H1 (cell line): ENCODE results near the gene KLF4. TPM values are rescaled to one million over a fixed set of nuclear protein-coding genes. Genes with fewer than 3 reads are reported as not detected.

ENCODE experiments used
- CTCF ChIA-PET: fragments of 300-600 bp; sonication (Branson Sonifier 250); formaldehyde crosslinking; loops from one replicate; lab custom pipeline; 2021; ENCODE audit not compliant: partially characterized antibody; lab: Charles Lee
- POLR2A ChIA-PET: fragments of 300-600 bp; sonication (Branson Sonifier 250); formaldehyde crosslinking; loops from one replicate; lab custom pipeline; 2021; ENCODE audit warnings: inconsistent platforms; ENCODE audit not compliant: partially characterized antibody; lab: Charles Lee
- DNase-seq, 2 experiments: peaks; one replicate each; pipeline versions ENCODE4 v3.0.0 to v3.0.0-alpha.2; 2010 to 2022; ENCODE audit warnings: low spot score in 2 of 2, low read depth in 1 of 2, mixed read lengths in 1 of 2
- FAIRE-seq: peaks from 2 replicates; lab custom pipeline; 2011; peaks lifted over from hg19 to GRCh38; lab: Jason Lieb, UNC
- H2AFZ ChIP-seq: 2 replicates; pipeline ENCODE4 v1.8.1; 2012; ENCODE audit warnings: low read length, inconsistent platforms
- H2AK5ac ChIP-seq: 2 replicates; pipeline ENCODE4 v1.6.1; 2013; ENCODE audit warnings: low read depth, low read length
- H2BK120ac ChIP-seq: replicated peaks from 2 replicates; pipeline ENCODE3; 2013; ENCODE audit warnings: low read depth, low read length, inconsistent platforms
- H2BK12ac ChIP-seq: 2 replicates; pipeline ENCODE4 v1.6.1; 2013; ENCODE audit warnings: low read depth, low read length
- H2BK15ac ChIP-seq: 2 replicates; pipeline ENCODE4 v1.6.1; 2013; ENCODE audit warnings: low read length
- H2BK20ac ChIP-seq: 2 replicates; pipeline ENCODE4 v1.6.1; 2013; ENCODE audit warnings: low read length
- H2BK5ac ChIP-seq: 2 replicates; pipeline ENCODE4 v1.6.1; 2013; ENCODE audit warnings: low read depth, low read length
- H3K14ac ChIP-seq: 2 replicates; pipeline ENCODE4 v1.6.1; 2013; ENCODE audit warnings: inconsistent platforms; ENCODE audit not compliant: insufficient read length
- H3K18ac ChIP-seq: 2 replicates; pipeline ENCODE4 v1.6.1; 2013; ENCODE audit warnings: low read length; ENCODE audit errors: extremely low read depth
- H3K23ac ChIP-seq: 2 replicates; pipeline ENCODE4 v1.6.1; 2013; ENCODE audit warnings: inconsistent platforms; ENCODE audit not compliant: insufficient read length
- H3K23me2 ChIP-seq: 2 replicates; pipeline ENCODE4 v1.6.1; 2013; ENCODE audit warnings: low read depth, low read length
- H3K27ac ChIP-seq: 2 replicates; pipeline ENCODE4 v1.6.1; 2011; ENCODE audit warnings: low read depth, low read length, inconsistent platforms
- H3K27me3 ChIP-seq, 4 experiments: replicated peaks in 1 of 4; 1 replicate in 1 of 4; 2 replicates in 3 of 4; pipeline versions ENCODE4 v1.6.1 to v1.8.1; 2011 to 2013; ENCODE audit warnings: low read length in 3 of 4, mild to moderate bottlenecking in 3 of 4, inconsistent platforms in 2 of 4, mixed read lengths in 2 of 4, moderate library complexity in 1 of 4; ENCODE audit not compliant: control insufficient read depth in 3 of 4, insufficient read depth in 3 of 4; ENCODE audit errors: extremely low read depth in 1 of 4
- H3K36me3 ChIP-seq, 4 experiments: 2 replicates each; pipeline versions ENCODE4 v1.6.1 to v1.8.1; 2011 to 2013; ENCODE audit warnings: mild to moderate bottlenecking in 4 of 4, low read length in 3 of 4, moderate library complexity in 2 of 4, control low read depth in 1 of 4, inconsistent platforms in 1 of 4; ENCODE audit not compliant: insufficient read depth in 4 of 4, control insufficient read depth in 2 of 4
- H3K4ac ChIP-seq: replicated peaks from 2 replicates; pipeline ENCODE3; 2013; ENCODE audit warnings: low read length, low read depth, mixed read lengths, inconsistent platforms; ENCODE audit not compliant: insufficient read length
- H3K4me1 ChIP-seq, 4 experiments: replicated peaks in 1 of 4; 1 replicate in 1 of 4; 2 replicates in 3 of 4; pipeline versions ENCODE4 v1.6.1 to v1.8.1; 2011 to 2013; ENCODE audit warnings: low read length in 3 of 4, inconsistent platforms in 2 of 4, mixed read lengths in 1 of 4; ENCODE audit not compliant: insufficient read depth in 4 of 4, control insufficient read depth in 3 of 4
- H3K4me2 ChIP-seq, 2 experiments: 2 replicates each; pipeline versions ENCODE4 v1.6.1 to v1.8.1; 2011 to 2013; ENCODE audit warnings: low read depth in 2 of 2, low read length in 2 of 2, control low read depth in 1 of 2, inconsistent platforms in 1 of 2, mild to moderate bottlenecking in 1 of 2; ENCODE audit not compliant: insufficient read depth in 1 of 2
- H3K4me3 ChIP-seq, 4 experiments: fragments of 200-600, 300-600 bp in 1 of 4; sonication (generic), shearing (Covaris generic), sonication (Bioruptor Twin) in 1 of 4; 2 replicates each; pipeline versions ENCODE4 v1.5.1 to v1.8.1; 2011 to 2016; ENCODE audit warnings: low read length in 4 of 4, low read depth in 3 of 4, control low read depth in 2 of 4, inconsistent platforms in 2 of 4, mild to moderate bottlenecking in 2 of 4, mixed read lengths in 1 of 4, moderate library complexity in 1 of 4; ENCODE audit not compliant: insufficient read depth in 2 of 4; ENCODE audit errors: extremely low read depth in 1 of 4
- H3K56ac ChIP-seq: replicated peaks from 2 replicates; pipeline ENCODE3; 2013; ENCODE audit warnings: low read depth, mild to moderate bottlenecking, mixed read lengths, low read length, inconsistent platforms; ENCODE audit not compliant: insufficient read length
- H3K79me1 ChIP-seq: 2 replicates; pipeline ENCODE4 v1.6.1; 2013; ENCODE audit warnings: low read depth, low read length, control low read depth
- H3K79me2 ChIP-seq, 2 experiments: 2 replicates each; pipeline versions ENCODE4 v1.6.1 to v1.8.1; 2012 to 2013; ENCODE audit warnings: low read length in 2 of 2, mild to moderate bottlenecking in 2 of 2, inconsistent platforms in 1 of 2; ENCODE audit not compliant: insufficient read depth in 2 of 2, control insufficient read depth in 1 of 2
- H3K9ac ChIP-seq, 4 experiments: replicated peaks in 1 of 4; 1 replicate in 1 of 4; 2 replicates in 3 of 4; pipeline versions ENCODE4 v1.6.1 to v1.8.1; 2011 to 2013; ENCODE audit warnings: low read depth in 3 of 4, low read length in 3 of 4, control low read depth in 2 of 4, mild to moderate bottlenecking in 2 of 4, moderate library complexity in 2 of 4, inconsistent platforms in 1 of 4; ENCODE audit errors: extremely low read depth in 1 of 4
- H3K9me3 ChIP-seq, 2 experiments: 2 replicates each; pipeline versions ENCODE4 v1.6.1 to v1.8.1; 2012 to 2013; ENCODE audit warnings: mild to moderate bottlenecking in 2 of 2, moderate library complexity in 2 of 2, control low read depth in 1 of 2, inconsistent platforms in 1 of 2, low read depth in 1 of 2, low read length in 1 of 2, mixed read lengths in 1 of 2; ENCODE audit not compliant: insufficient read depth in 2 of 2
- H4K20me1 ChIP-seq, 2 experiments: replicated peaks in 1 of 2; 2 replicates each; pipeline versions ENCODE3 to v1.8.1; 2011 to 2013; ENCODE audit warnings: inconsistent platforms in 2 of 2, low read length in 2 of 2, mild to moderate bottlenecking in 1 of 2; ENCODE audit not compliant: insufficient read depth in 2 of 2, control insufficient read depth in 1 of 2
- H4K5ac ChIP-seq: 2 replicates; pipeline ENCODE4 v1.6.1; 2013; ENCODE audit warnings: low read length, low read depth, mixed read lengths, inconsistent platforms; ENCODE audit not compliant: insufficient read length
- H4K8ac ChIP-seq: 2 replicates; pipeline ENCODE4 v1.8.0; 2013; ENCODE audit warnings: mild to moderate bottlenecking, moderate library complexity, low read length, inconsistent platforms; ENCODE audit not compliant: insufficient read depth; ENCODE audit errors: extremely low read depth
- H4K91ac ChIP-seq: replicated peaks from 2 replicates; pipeline ENCODE3; 2013; ENCODE audit warnings: low read length, mixed read lengths, inconsistent platforms; ENCODE audit not compliant: insufficient read length
- POLR2A ChIP-seq, 2 experiments: IDR thresholded peaks; 1 replicate in 1 of 2; 2 replicates in 1 of 2; pipeline ENCODE4 v1.6.1; 2011; ENCODE audit warnings: low read depth in 2 of 2, low read length in 2 of 2, mild to moderate bottlenecking in 2 of 2; ENCODE audit errors: control extremely low read depth in 1 of 2
- POLR2AphosphoS5 ChIP-seq: IDR thresholded peaks from 2 replicates; pipeline ENCODE4 v1.6.1; 2011; ENCODE audit warnings: low read depth, low read length
- SUZ12 ChIP-seq: fragments of 200-600 bp; sonication (generic); IDR thresholded peaks from 2 replicates; pipeline ENCODE4 v1.6.1; 2012; ENCODE audit warnings: mild to moderate bottlenecking, inconsistent platforms, low read length, moderate library complexity, mixed read lengths
- TAF7 ChIP-seq: optimal IDR thresholded peaks from 2 replicates; pipeline ENCODE3; 2011; ENCODE audit warnings: low read depth, mild to moderate bottlenecking, inconsistent platforms, low read length, moderate library complexity, borderline replicate concordance
- TEAD4 ChIP-seq: IDR thresholded peaks from 2 replicates; pipeline ENCODE4 v1.6.1; 2012; ENCODE audit warnings: low read depth, low read length, inconsistent platforms, mixed read lengths
- WGBS, 2 experiments: shearing (Covaris generic) in 1 of 2; methylation state at CpG; one replicate each; pipeline versions ENCODE4 v1.1.6 to v1.1.7; 2013 to 2015; ENCODE audit warnings: low lambda C conversion rate in 2 of 2, mixed read lengths in 2 of 2, inconsistent platforms in 1 of 2, low coverage in 1 of 2, missing lambda C conversion rate in 1 of 2; ENCODE audit not compliant: insufficient replicate concordance in 2 of 2, insufficient coverage in 1 of 2, insufficient read length in 1 of 2; ENCODE audit errors: extremely low coverage in 1 of 2, missing lambda C conversion rate in 1 of 2; 5-methylcytosine and 5-hydroxymethylcytosine counted together
- long read RNA-seq, 2 experiments: library from RNA in 1 of 2; library from capped mRNA in 1 of 2; stranded (forward); transcript quantifications; one replicate each; pipeline ENCODE4 v2.0.0, GENCODE V29; 2021; ENCODE audit warnings: inconsistent platforms in 1 of 2
- polyA minus RNA-seq, 3 experiments: library from RNA; depleted of rRNA, polyadenylated mRNA; stranded (reverse); fragments of >200 nt; gene quantifications; 1 replicate in 2 of 3; 2 replicates in 1 of 3; pipeline ENCODE4 v1.2.3, GENCODE V29; 2011
- polyA plus RNA-seq, 7 experiments: library from polyadenylated mRNA; depleted of rRNA in 3 of 7; stranded (reverse) in 5 of 7; unstranded in 2 of 7; fragments of >200 nt in 5 of 7; fragments of 200-250 nt in 2 of 7; gene quantifications; 1 replicate in 5 of 7; 2 replicates in 1 of 7; 4 replicates in 1 of 7; pipeline versions ENCODE4 v1.2.1 to v1.2.3, GENCODE V29; 2011 to 2013; ENCODE audit warnings: missing spikeins in 2 of 7, mixed read lengths in 2 of 7
- total RNA-seq: library from RNA; stranded (reverse); fragmentation: NEBNext Ultra II Directional; extraction: Animal tissue kit (Norgen Biotek cat#: 25700); gene quantifications from 2 replicates; pipeline ENCODE4 v1.2.1, GENCODE V29; 2021
- TF ChIP-seq, protein P1 (sequence below): IDR thresholded peaks from 2 replicates; pipeline ENCODE4 v1.6.1; 2012; ENCODE audit warnings: low read length, inconsistent platforms

Gene KLF4
- total RNA-seq (2.8 and 3.1 TPM in 2 replicates), polyA plus RNA-seq (2011; rRNA removed) (0.77 and 1.9 TPM in 2 replicates), polyA minus RNA-seq (2011; rRNA and poly(A)+ RNA removed) (0.63 and 1.0 TPM in 2 replicates)
- 0.92 TPM for polyA plus RNA-seq (2011; cell fraction: cytosol; rRNA removed)
- polyA plus RNA-seq (2011; cell fraction: nucleus; rRNA removed) = 2.5 TPM
- polyA plus RNA-seq (2012, experiment 1 of 2) = 0.90 to 1.6 TPM (median 1.3 TPM) in 4 replicates
- 0.67 TPM for polyA plus RNA-seq (2012, experiment 2 of 2)
- polyA plus RNA-seq (2013, experiment 1 of 2) = 1.4 TPM
- polyA plus RNA-seq (2013, experiment 2 of 2) = 1.5 TPM
- 1.2 TPM for polyA minus RNA-seq (2011; cell fraction: cytosol; rRNA and poly(A)+ RNA removed)
- 6.7 TPM for polyA minus RNA-seq (2011; cell fraction: nucleus; rRNA and poly(A)+ RNA removed)
- long read RNA-seq, experiment 1, partial matches to known transcripts = 0 of 2 reads
- long read RNA-seq, experiment 1, other reads (novel, unspliced or antisense) = 0 of 2 reads
- long read RNA-seq, experiment 2 = 0 reads

DNA sequence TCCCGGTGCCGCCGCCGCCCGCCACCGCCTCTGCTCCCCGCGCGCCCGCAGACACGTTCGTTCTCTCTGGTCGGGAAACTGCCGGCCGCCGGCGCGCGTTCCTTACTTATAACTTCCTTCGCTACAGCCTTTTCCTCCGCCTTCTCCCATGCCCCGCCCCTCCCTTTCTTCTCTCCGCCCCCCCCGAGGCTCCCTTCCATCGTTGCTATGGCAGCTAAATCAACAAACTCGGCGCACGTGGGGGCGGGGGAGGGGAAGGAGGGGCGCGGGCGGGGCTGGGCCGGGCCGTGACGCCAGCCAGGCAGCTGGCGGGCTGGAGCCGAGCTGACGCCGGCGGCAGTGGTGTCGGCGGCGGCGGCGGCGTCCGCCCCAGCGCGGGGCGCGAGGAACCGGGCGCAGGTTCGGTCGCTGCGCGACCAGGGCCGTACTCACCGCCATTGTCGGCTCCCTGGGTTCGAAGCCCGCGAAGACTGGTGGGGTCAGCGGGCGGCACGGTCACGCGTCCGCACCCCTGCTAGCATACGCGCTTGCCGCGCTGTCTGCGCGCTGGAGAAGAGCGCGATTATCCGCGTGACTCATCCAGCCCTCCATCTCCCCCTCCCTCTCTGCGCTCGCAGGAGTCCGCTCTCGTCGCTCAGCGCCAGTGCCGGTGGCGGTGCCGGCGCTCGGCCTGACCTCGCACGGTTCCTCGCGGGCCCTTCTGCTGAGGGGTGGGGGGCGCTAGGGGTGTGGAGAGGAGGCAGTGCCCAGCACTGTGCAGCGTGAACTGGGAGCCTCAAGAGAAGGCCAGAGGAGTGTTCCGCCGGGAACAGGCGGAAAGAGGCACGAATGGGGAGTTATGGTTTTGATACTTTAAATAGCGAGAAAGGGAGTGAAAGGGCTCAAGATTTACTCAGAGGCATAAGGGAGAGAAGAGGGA, at the start of gene KLF4:
Gene KLF4 (minus strand): TSS at position 83 of the 919 bp plus-strand sequence. CDS start 597 bp downstream, outside the sequence.
- Histone ChIP-seq H2BK12ac (peak within 1 kb of the TSS; percentile 97), H3K56ac (no peak within 1 kb of the TSS), H3K27ac (0 out of 2 replicates have a peak within 1 kb of the TSS, but pooled peaks have one; percentile 55), H2AFZ (peak within 1 kb of the TSS; percentile 97; the same call in 1 of the 2 replicates), H2BK120ac (no peak within 1 kb of the TSS), H2BK20ac (0 out of 2 replicates have a peak within 1 kb of the TSS, but pooled peaks have one; percentile 72), H3K18ac (peak within 1 kb of the TSS; percentile 90), H4K20me1 (peaks cover 4 to 7% of the 10 kb centered on the region in 2 experiments), H3K14ac (no peak within 1 kb of the TSS), H2BK5ac (peak within 1 kb of the TSS; percentile 87; the same call in 1 of the 2 replicates), H3K9ac (peak within 1 kb of the TSS in 3 of 4 experiments; percentile 54 to 82 (median 75); a peak in 6 of 7 replicates), H3K4me2 (peak within 1 kb of the TSS; percentile 89 to 98), H3K36me3 (peaks cover 0 to 5% (median 0%) of the 10 kb centered on the region in 4 experiments; a peak in 2 of 8 replicates), H4K5ac (peak within 1 kb of the TSS; percentile 72), H3K9me3 (no peaks in the 10 kb centered on the region), H3K27me3 (peaks cover 21 to 55% (median 48%) of the 10 kb centered on the region in 4 experiments), H3K4me3 (peak within 1 kb of the TSS; percentile 50 to 69 (median 60)), H4K91ac (peak within 1 kb of the TSS; percentile 93), H3K79me2 (no peaks in the 10 kb centered on the region), H3K4ac (no peak within 1 kb of the TSS), H3K23ac (no peak within 1 kb of the TSS), H4K8ac (peak within 1 kb of the TSS; percentile 75; the same call in 1 of the 2 replicates), H3K4me1 (peaks cover 0 to 22% (median 13%) of the 10 kb centered on the region in 4 experiments; a peak in 6 of 7 replicates), H3K23me2 (peaks cover 32% of the 10 kb centered on the region), H2BK15ac (0 out of 2 replicates have a peak within 1 kb of the TSS, but pooled peaks have one; percentile 72), H3K79me1 (no peaks in the 10 kb centered on the region), H2AK5ac (no peak within 1 kb of the TSS)
- POLR2A ChIA-PET = interaction anchor here (1.0 to 2.3 kb wide), 4 partner anchors 13 to 318 kb away, joined by 3 to 6 read pairs (median 3); no protein-coding TSS in a partner anchor
- DNase-seq = peak; percentile 73 to 84
- no peak for FAIRE-seq
- CTCF ChIA-PET = interaction anchor here (3.4 kb wide), 1 partner anchor 24 kb away, joined by 11 read pairs; no protein-coding TSS in a partner anchor
- 2% methylated on average over 44 of the region's 101 CpGs; no CpG with 5 or more reads in 1 of the 2 experiments for WGBS, 2 experiments
- TF ChIP-seq TEAD4 (peak; percentile 52), TAF7 (no peak), SUZ12 (0 out of 2 replicates have a peak, but pooled peaks have one; percentile 43), POLR2A (IDR thresholded peaks at IDR 0.05; ENCODE audit: control extremely low read depth in 1 of 2, low read depth in 2 of 2, low read length in 2 of 2) (no peak; a peak in 2 of 3 replicates), POLR2AphosphoS5 (peak; percentile 49; the same call in 1 of the 2 replicates)
- TF ChIP-seq, protein P1, sequence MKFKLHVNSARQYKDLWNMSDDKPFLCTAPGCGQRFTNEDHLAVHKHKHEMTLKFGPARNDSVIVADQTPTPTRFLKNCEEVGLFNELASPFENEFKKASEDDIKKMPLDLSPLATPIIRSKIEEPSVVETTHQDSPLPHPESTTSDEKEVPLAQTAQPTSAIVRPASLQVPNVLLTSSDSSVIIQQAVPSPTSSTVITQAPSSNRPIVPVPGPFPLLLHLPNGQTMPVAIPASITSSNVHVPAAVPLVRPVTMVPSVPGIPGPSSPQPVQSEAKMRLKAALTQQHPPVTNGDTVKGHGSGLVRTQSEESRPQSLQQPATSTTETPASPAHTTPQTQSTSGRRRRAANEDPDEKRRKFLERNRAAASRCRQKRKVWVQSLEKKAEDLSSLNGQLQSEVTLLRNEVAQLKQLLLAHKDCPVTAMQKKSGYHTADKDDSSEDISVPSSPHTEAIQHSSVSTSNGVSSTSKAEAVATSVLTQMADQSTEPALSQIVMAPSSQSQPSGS = no peak
